ENCODE data around the gene ALLC.

DNA sequence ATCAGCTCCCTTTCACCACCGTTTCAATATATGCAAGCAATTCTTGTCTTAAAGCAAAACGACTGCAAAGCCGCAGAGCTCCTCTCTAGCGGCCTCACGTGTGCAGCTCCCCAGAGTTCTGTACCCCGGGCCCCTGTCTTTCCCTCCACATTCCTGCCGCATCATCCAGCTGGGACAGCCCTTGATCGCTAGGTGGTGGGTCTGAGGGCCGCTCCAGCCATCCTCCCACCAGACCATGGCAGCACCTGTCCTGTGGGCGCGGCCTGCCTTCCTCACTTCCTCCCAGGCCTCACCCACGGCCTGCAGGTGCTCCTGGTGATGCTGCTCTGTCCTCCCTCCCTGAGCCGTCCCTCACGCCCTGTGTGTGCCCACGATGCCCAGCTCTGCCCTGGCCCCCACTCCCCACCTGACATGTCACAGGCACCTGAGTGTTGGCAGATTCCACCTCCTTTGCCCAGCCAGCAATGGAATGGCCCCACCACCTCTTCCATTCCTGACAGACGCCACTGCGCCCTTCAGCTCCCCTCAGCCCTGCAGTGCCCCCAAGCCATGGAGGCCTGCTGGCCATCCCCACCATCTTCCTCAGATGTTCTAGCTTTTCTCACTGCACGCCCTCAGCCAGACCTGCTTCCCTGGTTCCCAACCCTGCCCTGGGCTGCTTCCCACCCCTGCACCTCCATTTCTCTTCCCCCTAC lies 15.3 kb upstream of the ALLC start:
- TF ChIP-seq POLR2AphosphoS5 (IDR thresholded peaks at IDR 0.05) (no peak), POLR2A (IDR thresholded peaks at IDR 0.05) (no peak)
- TF ChIP-seq, protein P1, sequence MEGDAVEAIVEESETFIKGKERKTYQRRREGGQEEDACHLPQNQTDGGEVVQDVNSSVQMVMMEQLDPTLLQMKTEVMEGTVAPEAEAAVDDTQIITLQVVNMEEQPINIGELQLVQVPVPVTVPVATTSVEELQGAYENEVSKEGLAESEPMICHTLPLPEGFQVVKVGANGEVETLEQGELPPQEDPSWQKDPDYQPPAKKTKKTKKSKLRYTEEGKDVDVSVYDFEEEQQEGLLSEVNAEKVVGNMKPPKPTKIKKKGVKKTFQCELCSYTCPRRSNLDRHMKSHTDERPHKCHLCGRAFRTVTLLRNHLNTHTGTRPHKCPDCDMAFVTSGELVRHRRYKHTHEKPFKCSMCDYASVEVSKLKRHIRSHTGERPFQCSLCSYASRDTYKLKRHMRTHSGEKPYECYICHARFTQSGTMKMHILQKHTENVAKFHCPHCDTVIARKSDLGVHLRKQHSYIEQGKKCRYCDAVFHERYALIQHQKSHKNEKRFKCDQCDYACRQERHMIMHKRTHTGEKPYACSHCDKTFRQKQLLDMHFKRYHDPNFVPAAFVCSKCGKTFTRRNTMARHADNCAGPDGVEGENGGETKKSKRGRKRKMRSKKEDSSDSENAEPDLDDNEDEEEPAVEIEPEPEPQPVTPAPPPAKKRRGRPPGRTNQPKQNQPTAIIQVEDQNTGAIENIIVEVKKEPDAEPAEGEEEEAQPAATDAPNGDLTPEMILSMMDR (IDR thresholded peaks at IDR 0.05 in 8 of 11, conservative IDR thresholded peaks at IDR 0.05 in 3 of 11) = no peak
